ENCODE data around the gene NKAIN4.

DNA sequence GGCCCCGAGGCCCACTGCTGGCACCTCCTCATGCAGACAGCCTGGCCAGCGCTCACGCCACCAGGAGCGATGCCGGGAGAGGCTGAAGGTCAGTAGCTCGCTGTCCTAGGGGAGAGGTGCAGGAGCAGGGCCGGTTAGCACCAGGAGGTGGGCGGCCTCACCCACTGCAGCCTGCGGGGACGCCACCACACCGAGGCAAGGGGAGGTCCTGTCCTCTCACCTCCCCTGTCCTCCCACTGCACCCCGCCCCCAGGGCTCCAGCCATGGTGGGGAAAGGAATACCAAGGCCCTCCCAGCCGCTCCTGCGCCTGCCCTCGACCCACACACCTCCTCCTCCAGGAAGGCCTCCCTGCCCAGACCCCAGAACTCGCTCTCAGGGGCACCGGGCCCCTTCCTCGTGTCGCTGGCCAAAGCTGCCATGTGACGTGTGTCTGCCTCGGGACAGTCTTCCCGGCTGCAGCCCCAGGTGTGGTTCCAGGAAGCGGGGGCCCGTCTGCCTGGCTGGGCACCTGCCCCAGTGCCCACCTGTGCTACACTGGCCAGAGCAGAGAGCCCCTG lies 6.5 kb downstream of the NKAIN4 start:
- TF ChIP-seq, protein P1, sequence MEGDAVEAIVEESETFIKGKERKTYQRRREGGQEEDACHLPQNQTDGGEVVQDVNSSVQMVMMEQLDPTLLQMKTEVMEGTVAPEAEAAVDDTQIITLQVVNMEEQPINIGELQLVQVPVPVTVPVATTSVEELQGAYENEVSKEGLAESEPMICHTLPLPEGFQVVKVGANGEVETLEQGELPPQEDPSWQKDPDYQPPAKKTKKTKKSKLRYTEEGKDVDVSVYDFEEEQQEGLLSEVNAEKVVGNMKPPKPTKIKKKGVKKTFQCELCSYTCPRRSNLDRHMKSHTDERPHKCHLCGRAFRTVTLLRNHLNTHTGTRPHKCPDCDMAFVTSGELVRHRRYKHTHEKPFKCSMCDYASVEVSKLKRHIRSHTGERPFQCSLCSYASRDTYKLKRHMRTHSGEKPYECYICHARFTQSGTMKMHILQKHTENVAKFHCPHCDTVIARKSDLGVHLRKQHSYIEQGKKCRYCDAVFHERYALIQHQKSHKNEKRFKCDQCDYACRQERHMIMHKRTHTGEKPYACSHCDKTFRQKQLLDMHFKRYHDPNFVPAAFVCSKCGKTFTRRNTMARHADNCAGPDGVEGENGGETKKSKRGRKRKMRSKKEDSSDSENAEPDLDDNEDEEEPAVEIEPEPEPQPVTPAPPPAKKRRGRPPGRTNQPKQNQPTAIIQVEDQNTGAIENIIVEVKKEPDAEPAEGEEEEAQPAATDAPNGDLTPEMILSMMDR (IDR thresholded peaks at IDR 0.05), result no peak
- TF ChIP-seq EZH2 (IDR thresholded peaks at IDR 0.05; ENCODE audit: borderline replicate concordance, insufficient read depth, low read depth, low read length, poor library complexity, severe bottlenecking), result no peak
